Urinary bladder (tissue), 4 donors: ENCODE data around the gene HAUS7. TPM values are rescaled to one million over a fixed set of nuclear protein-coding genes. Genes with fewer than 3 reads are reported as not detected.
"Not testable (repeated sequence)": the region's sequence is repeated elsewhere in the genome, so short reads cannot be mapped to it uniquely, and the experiment has no call there.

ENCODE experiments used
- DNase-seq: peaks from one replicate; pipeline ENCODE4 v3.0.0-alpha.2; 2015; ENCODE audit errors: extremely low spot score
- H3K27ac ChIP-seq: one replicate; pipeline ENCODE4 v1.5.1; 2013; ENCODE audit warnings: low read depth, mild to moderate bottlenecking, moderate library complexity
- H3K36me3 ChIP-seq: one replicate; pipeline ENCODE4 v1.6.1; 2013; ENCODE audit warnings: mild to moderate bottlenecking, moderate library complexity; ENCODE audit not compliant: insufficient read depth
- H3K4me1 ChIP-seq: one replicate; pipeline ENCODE4 v1.6.1; 2013; ENCODE audit warnings: mild to moderate bottlenecking, moderate library complexity; ENCODE audit not compliant: insufficient read depth
- H3K4me3 ChIP-seq: one replicate; pipeline ENCODE4 v1.5.1; 2013; ENCODE audit warnings: low read depth, low read length
- WGBS: extraction: QIAGEN DNeasy Blood & Tissue Kit; methylation state at CpG from one replicate; pipeline ENCODE4 v1.1.7; 2013; 5-methylcytosine and 5-hydroxymethylcytosine counted together
- polyA plus RNA-seq: library from polyadenylated mRNA; stranded (reverse); fragments of 200-250 nt; gene quantifications from one replicate; pipeline ENCODE4 v1.2.3, GENCODE V29; 2013
- small RNA-seq: library from RNA; depleted of rRNA; stranded (forward); fragments of <200 nt; gene quantifications from one replicate; pipeline ENCODE3, GENCODE V24; 2014
- total RNA-seq: library from RNA; depleted of rRNA; stranded (reverse); fragments of >200 nt; gene quantifications from one replicate; pipeline ENCODE4 v1.2.3, GENCODE V29; 2014
- donor health status: healthy with polysubstance abuse.
- donor health status: healthy.

HAUS7 gene
- total and polyA plus RNA-seq, 2 donors: 17.1 to 26.6 TPM

DNA sequence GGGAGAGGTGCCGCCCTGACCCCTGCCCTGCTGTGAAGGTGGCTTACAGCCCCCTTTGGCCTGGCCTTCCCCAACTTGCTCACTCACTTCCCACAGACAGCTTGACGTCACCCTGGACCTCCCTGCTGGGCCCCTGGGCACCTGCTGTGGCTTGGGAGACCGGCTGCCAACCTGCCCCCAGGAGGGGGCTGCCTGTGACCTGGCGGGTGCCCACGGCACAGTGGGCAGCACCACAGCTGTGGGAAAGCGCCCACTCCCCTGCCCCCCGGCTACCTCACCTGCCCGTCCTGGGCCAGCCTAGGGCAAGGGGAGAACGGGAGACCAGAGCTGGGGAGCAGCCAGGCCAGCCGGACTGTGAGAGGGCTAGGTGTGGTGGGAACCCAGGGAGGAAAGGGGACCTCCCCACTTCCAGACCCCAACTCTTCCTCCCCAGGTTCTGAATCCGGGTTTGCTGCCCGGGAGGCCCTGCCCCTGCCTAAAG, 61.5 kb downstream of the HAUS7 start:
- Histone ChIP-seq H3K4me3 (no peak overlapping the region), H3K36me3 (no peaks in the 10 kb centered on the region), H3K27ac (no peak overlapping the region), H3K4me1 (no peaks in the 10 kb centered on the region)
- 95% methylated on average over 12 of the region's 12 CpGs for WGBS
- no peak for DNase-seq

- no peak overlapping the region for H3K27ac ChIP-seq
- no peak for DNase-seq
- H3K4me1 ChIP-seq: no peaks in the 10 kb centered on the region
- no peaks in the 10 kb centered on the region for H3K36me3 ChIP-seq
- 83% methylated on average over 10 of the region's 10 CpGs for WGBS
- H3K4me3 ChIP-seq: no peak overlapping the region
Observed at GRCh38 chrX:153408221-153408721, 62.1 kb downstream of the HAUS7 start.

DNA sequence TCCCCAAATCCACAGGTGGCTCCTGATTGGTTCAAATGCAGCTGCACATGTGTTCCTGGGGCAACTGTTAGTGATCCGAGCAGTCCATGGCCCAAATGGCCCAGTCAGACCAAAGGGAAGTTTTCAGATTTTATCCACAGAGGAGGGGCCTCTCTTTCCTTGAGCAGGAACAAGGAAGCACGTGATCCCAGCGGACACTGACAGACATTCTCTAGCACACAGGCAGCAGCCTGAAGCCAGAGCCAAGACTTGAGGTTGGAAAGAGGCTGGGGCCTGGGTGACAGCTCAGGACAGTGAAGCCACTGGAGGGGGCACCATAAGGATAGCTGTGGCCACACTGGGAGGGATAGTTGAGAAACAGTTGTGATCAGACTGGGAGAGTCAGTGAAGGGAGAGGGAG, 62.6 kb downstream of the HAUS7 start:
- H3K4me1 ChIP-seq: no peaks in the 10 kb centered on the region
- no peak overlapping the region for H3K27ac ChIP-seq
- no peak for DNase-seq
- no peaks in the 10 kb centered on the region for H3K36me3 ChIP-seq
- 71% methylated on average over 3 of the region's 3 CpGs for WGBS
- H3K4me3 ChIP-seq: no peak overlapping the region

- no peaks in the 10 kb centered on the region for H3K36me3 ChIP-seq
- H3K4me1 ChIP-seq: no peaks in the 10 kb centered on the region
- no peak for DNase-seq
- H3K27ac ChIP-seq: no peak overlapping the region
- no peak overlapping the region for H3K4me3 ChIP-seq
- 79% methylated on average over 7 of the region's 7 CpGs for WGBS
Observed at GRCh38 chrX:153406903-153407302, 63.5 kb downstream of the HAUS7 start.

GRCh38 chrX:153406011-153406410, 64.4 kb downstream of the HAUS7 start:
- H3K36me3 ChIP-seq: no peaks in the 10 kb centered on the region
- no peak for DNase-seq
- H3K4me3 ChIP-seq: no peak overlapping the region
- H3K27ac ChIP-seq: no peak overlapping the region
- H3K4me1 ChIP-seq: no peaks in the 10 kb centered on the region
- 94% methylated on average over 9 of the region's 9 CpGs for WGBS

GRCh38 chrX:153405426-153405825, 65.0 kb downstream of the HAUS7 start:
- no peak overlapping the region for H3K27ac ChIP-seq
- WGBS: 51% methylated on average over 5 of the region's 5 CpGs
- no peak for DNase-seq
- H3K36me3 ChIP-seq: no peaks in the 10 kb centered on the region
- H3K4me1 ChIP-seq: no peaks in the 10 kb centered on the region
- H3K4me3 ChIP-seq: no peak overlapping the region

GRCh38 chrX:153404333-153404732, 66.0 kb downstream of the HAUS7 start:
- WGBS: 81% methylated on average over 5 of the region's 5 CpGs
- H3K27ac ChIP-seq, DNase-seq, H3K36me3 ChIP-seq, H3K4me3 ChIP-seq, H3K4me1 ChIP-seq: not testable (repeated sequence)

DNA sequence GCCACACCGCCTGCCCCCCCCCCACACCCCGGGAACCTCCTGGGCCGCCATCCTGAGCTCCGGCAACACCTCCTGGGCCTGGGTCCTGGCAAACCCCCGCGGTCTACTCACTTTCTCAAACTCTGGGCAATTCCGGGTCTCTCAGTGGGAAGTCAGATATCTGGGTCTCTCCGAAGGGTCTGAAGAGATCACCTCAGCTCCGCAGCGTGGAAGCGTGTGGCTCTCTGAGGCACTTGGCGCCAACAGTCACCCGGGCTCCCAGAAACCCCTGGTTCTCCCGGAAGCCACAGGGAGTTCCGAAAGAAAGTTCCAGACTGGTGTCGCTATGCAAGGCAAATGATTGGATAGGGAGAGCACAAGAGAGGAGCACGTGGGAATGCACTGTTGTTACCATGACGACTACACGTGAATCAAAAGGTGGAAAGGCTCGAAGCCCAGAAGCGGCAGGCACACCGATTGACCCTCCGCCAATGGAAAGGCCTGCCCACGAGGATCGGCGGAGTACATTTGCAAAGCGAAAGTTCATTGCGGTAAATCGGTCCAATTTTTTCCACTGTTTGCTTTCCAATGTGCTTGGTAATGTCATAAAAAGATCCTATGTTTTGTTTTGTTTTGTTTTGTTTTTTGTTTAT, 69.1 kb downstream of the HAUS7 start, which contains the start of gene PNMA6E:
Gene PNMA6E (minus strand): TSS at position 218 of the 632 bp plus-strand sequence. CDS start 2,501 bp downstream, outside the sequence.
- H3K36me3 ChIP-seq: no peaks in the 10 kb centered on the region
- H3K27ac ChIP-seq: no peak within 1 kb of the TSS
- no peaks in the 10 kb centered on the region for H3K4me1 ChIP-seq
- WGBS: 93% methylated on average over 29 of the region's 29 CpGs
- no peak for DNase-seq
- no peak within 1 kb of the TSS for H3K4me3 ChIP-seq

DNA sequence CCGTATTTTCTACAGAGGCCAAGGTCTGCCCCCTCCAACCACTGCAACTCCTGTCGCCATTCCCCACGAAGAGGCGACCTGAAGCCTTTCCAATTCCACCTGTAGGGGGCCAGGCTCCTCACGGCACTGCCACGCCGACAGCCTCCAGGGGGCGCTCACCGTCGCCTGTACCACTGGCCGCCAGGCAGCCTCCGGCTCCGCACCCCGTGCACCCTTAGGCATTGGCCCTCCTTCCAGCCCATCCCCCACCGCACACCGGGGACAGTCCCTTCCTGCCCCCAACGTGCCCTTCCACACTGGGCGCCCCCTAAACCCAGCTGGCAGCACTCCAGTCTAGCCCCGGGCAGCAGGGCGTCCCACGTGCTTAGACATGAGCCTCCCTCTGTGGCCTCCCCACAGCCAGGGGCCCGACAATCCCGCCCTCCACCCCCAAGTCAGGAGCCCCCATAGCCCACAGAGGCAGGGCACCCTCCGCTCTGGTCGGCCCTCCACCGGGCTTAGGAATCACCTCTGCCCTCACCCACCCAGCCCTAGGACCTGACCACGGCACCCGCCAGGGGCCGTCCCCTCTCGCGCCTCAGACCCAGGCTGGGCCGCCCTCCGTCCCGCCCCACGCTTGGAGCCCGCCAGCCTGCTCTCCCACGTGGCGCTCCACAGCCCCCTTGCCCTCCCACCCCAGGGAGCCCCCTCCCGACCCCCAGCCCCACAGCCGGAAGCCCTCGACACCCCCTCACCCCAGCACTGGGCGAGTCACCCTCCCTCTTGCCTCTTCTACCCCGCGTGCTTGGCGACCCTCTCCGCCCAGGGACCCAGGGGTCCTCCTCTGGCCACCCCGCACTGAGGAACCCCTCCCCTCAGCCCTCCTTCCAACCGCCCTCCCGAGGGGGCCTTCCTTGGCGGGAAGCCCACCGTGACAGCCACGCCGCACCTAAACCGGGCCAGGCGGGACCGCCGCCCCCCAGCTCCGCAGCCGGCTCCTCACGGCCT, 69.9 kb downstream of the HAUS7 start:
- no peaks in the 10 kb centered on the region for H3K36me3 ChIP-seq
- no peak overlapping the region for H3K27ac ChIP-seq
- no peak for DNase-seq

DNA sequence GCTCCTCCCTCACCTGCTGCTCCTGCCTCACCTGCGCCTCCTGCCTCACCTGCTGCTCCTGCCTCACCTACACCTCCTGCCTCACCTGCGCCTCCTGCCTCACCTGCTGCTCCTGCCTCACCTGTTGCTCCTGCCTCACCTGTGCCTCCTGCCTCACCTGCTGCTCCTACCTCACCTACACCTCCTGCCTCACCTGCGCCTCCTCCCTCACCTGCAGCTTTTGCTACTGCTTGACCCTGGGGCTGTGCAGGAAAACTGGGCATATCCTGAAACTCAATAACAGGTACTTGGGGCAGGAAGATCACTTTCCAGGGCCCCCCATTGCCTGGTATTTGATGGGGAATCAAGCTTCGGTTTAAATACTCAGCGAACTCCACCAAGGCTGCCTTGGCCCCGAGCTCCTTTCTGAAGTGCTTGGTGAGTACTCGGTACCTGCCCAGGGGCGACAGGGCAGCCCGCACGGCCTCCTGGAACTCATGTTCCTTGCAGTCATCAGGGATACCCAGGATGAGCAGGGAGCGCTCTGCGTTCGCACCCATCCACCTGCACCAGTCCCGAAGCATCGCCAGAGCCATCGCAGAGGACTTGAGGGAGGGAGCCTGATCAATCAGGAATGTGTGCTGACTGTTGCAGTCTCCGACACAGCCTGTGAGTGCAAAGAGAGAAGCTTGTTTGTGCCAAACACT, 72.0 kb downstream of the HAUS7 start:
- no peaks in the 10 kb centered on the region for H3K4me1 ChIP-seq
- no peak for DNase-seq
- no peak overlapping the region for H3K27ac ChIP-seq
- H3K36me3 ChIP-seq: no peaks in the 10 kb centered on the region
- WGBS: 82% methylated on average over 17 of the region's 17 CpGs
- no peak overlapping the region for H3K4me3 ChIP-seq

More for the DNA sequence above, 69.9 kb downstream of the HAUS7 start:
- H3K4me1 ChIP-seq: no peaks in the 10 kb centered on the region
- WGBS: 78% methylated on average over 60 of the region's 60 CpGs
- H3K4me3 ChIP-seq: no peak overlapping the region

Small RNAs within 50 kb of the gene (small RNA-seq; reads per million reads assigned to genes)
- not detected for gene RN7SL667P

Other genes with a start within 250 kb of the HAUS7 start
- not detected for gene PNMA6F, start 148.8 kb downstream of the HAUS7 start, total RNA-seq
- gene PNMA6F, start 148.8 kb downstream of the HAUS7 start, polyA plus RNA-seq: not detected
- gene ZNF275, start 136.4 kb downstream of the HAUS7 start, total RNA-seq: 9.7 TPM
- gene ZNF275, start 136.4 kb downstream of the HAUS7 start, polyA plus RNA-seq: 7.6 TPM
- not detected for gene PNMA6E, start 69.2 kb downstream of the HAUS7 start, total RNA-seq
- gene PNMA6E, start 69.2 kb downstream of the HAUS7 start, polyA plus RNA-seq: not detected
- 0.69 TPM for gene ZFP92, start 59.1 kb downstream of the HAUS7 start, total RNA-seq
- 0.41 TPM for gene ZFP92, start 59.1 kb downstream of the HAUS7 start, polyA plus RNA-seq
- 0.21 TPM for gene TREX2, start 24.5 kb downstream of the HAUS7 start, total RNA-seq
- gene TREX2, start 24.5 kb downstream of the HAUS7 start, polyA plus RNA-seq: 0.49 TPM
- gene BGN, start 24.4 kb upstream of the HAUS7 start, total RNA-seq: 57.7 TPM
- gene BGN, start 24.4 kb upstream of the HAUS7 start, polyA plus RNA-seq: 189 TPM
- 0.69 TPM for gene ATP2B3, start 47.1 kb upstream of the HAUS7 start, total RNA-seq
- gene ATP2B3, start 47.1 kb upstream of the HAUS7 start, polyA plus RNA-seq: 0.10 TPM
- 11.8 TPM for gene CCNQ, start 128.6 kb upstream of the HAUS7 start, total RNA-seq
- 33.1 TPM for gene CCNQ, start 128.6 kb upstream of the HAUS7 start, polyA plus RNA-seq
- 0.63 TPM for gene DUSP9, start 176.6 kb upstream of the HAUS7 start, total RNA-seq
- gene DUSP9, start 176.6 kb upstream of the HAUS7 start, polyA plus RNA-seq: 1.2 TPM
- gene PNCK, start 203.2 kb upstream of the HAUS7 start, total RNA-seq: 10.3 TPM
- gene PNCK, start 203.2 kb upstream of the HAUS7 start, polyA plus RNA-seq: 73.7 TPM
- 10.0 TPM for gene SLC6A8, start 217.3 kb upstream of the HAUS7 start, total RNA-seq
- gene SLC6A8, start 217.3 kb upstream of the HAUS7 start, polyA plus RNA-seq: 76.1 TPM